NCI-H748 (cell line): ENCODE measurements around the gene ADIRF.
"Not testable (repeated sequence)": the region's sequence is repeated elsewhere in the genome, so short reads cannot be mapped to it uniquely, and the experiment has no call there.

Experiments used
- DNase-seq: peaks from one replicate; lab custom pipeline; 2025; ENCODE audit not compliant: unreplicated experiment; lab: John Stamatoyannopoulos, UW

ADIRF gene

GRCh38 chr10:86945361-86946212, 22.7 kb upstream of the ADIRF start:
- no peak for DNase-seq

DNA sequence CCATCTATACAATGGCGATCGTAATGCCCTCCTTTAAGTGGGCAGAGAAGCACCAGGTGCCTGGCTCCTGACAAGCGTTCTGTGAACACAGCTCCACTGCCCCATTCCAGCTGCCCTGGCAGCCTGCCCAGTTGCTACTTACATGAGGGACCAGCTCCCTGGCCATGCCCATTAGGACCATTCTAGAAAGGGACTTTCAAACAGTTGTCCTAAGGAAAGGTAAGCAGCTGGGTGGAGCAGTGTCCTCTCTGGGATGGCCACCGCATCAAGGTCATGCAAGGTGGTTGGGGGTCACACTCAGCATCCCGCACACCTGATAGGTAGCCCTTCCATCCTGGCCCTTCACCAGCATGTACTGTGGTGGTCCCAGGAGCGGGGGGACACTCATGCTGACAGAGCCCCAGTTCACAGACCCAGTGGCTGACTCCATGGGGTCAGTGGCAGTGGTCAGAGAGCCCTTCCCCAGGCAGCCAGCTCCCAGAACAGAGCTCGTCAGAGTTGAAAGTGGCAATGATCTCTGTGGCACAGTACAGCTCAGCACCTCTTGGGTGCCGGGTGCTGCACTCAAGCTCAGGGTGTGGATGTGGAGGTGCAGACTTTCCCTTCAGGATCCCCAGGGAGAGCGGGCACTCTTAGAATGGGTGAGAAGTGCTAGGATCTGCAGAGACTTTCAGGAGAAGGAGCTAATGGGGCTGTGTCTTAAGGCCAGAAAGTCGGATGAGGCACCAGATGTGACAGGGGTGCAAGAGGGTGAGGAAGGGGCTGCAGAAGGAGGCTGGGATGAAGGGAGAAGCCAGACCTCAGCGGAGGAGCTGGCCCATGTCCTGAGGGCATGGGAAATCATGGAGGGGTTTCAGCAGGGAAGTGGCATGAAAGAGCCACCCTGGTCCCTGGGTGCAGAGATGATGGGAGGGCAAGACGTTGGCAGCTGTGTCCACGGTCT, 21.8 kb upstream of the ADIRF start:
- DNase-seq, result peak; percentile 58

DNA sequence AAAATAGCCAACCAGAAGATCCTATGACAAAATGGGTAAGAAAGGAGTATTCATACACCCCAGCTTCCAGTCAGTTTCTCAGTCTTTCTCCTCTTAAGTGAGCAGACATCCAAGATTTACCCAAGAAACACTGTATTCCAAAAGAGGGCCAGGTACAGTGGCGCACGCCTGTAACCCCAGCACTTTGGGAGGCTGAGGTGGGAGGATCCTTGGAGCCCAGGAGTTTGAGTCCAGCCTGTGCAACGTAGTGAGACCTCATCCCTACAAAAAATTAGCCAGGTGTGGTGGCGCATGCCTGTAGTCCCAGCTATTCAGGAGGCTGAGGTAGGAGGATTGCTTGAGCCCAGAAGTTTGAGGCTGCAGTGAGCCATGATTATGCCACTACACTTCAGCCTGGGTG, 20.5 kb upstream of the ADIRF start:
- not testable (repeated sequence) for DNase-seq

DNA sequence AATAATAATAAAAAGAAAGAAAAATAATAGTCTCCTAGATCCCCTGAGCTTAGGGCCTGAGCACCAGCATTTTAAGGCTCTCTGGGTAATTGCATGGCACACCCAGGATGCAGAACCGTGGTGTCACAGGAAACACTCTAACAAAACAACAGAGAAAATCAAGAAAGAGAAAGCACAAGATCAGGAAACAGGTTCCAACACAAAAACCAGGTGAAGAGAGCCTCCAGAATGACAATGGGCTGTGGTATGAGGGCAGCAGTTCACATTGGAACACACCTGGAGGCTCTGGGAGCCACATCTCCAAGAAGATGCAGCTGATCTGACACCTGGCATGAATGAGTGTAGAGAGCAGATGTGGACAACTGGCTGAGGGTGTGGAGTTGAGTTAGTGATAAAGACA, 17.9 kb upstream of the ADIRF start:
- DNase-seq, result no peak

DNA sequence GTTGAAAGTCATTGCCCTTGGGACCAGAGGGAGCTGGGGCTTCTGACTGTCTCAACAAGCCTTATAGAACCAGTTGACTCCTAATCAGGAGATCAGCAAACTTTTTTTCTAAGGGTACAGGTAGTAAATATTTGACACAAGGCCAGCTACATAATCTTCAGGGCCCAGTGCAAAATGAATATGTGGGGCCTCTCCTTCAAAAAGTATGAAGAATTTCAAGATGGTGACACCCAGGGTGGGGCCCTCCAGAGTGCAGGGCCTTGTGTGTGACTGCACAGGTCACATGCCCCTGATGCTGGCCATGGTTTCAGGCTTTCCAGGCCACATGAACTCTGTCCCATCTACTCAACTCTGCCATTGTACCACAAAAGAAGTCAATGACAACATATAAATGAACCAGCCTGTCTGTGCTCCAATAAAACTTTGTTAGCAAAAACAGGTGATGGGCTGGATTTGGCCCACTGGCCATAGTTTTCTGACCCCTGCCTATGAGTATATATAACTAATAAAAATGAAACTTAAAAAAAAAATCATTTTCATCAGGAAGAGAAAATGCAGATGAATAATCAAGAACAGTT, 17.0 kb upstream of the ADIRF start:
- no peak for DNase-seq

GRCh38 chr10:86952106-86952505, 16.2 kb upstream of the ADIRF start:
- DNase-seq, result no peak

DNA sequence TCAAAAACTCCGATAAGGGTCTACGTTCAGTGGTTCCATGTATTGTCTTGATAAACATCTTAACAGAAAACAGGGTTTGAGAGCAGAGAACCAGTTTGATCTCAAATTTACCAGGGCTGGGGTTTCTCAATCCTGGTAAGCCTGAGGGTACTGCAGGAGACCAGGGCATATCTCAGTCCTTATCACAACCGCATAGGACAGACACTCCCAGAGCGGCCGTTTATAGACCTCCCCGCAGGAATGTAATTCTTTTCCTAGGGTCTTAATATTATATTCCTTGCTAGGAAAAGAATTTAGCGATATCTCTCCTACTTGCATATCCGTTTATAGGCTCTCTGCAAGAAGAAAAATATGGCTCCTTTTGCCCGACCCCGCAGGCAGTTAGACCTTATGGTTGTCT, 15.6 kb upstream of the ADIRF start:
- DNase-seq, result not testable (repeated sequence)

GRCh38 chr10:86953747-86954680, 14.3 kb upstream of the ADIRF start:
- no peak for DNase-seq

GRCh38 chr10:86954681-86955500, 13.4 kb upstream of the ADIRF start:
- DNase-seq, result no peak

- DNase-seq, result no peak
Measured at GRCh38 chr10:86955501-86956194, 12.6 kb upstream of the ADIRF start.

DNA sequence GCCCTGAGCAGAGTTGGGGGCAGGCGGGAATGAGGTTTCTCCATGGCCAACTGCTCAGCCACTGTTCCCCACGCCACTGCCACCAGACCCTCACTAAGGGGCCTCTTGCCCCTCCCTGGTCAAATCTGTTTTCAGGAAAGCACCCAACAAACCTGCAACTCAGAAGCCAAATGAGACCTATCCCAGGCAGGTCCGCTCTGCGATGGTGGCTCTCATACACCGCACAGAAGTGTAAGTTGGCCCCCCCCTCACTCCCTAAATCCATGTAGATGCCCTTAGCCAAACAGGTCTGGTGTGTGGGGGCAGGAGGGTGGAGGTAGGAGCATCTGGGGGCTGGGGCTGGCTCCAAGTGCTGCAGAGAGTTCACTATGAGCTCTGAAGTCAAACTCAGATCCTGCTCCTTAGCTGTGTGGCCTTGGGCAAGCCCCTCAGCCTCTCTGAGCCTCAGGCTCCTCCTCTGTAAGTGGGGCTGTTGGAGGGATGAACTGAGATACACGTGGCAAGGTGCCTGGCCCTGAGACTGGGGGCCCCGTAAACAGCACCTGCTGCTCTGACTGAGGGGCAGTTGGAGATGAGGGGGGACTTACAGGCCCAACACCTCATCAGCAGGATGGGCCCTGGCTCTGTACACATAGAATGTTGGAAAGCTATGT, 12.0 kb upstream of the ADIRF start:
- no peak for DNase-seq

GRCh38 chr10:86956848-86957448, 11.3 kb upstream of the ADIRF start:
- DNase-seq, result no peak

- DNase-seq, result no peak
Measured at GRCh38 chr10:86957471-86958115, 10.7 kb upstream of the ADIRF start, which contains the start of gene MMRN2. TSS of gene MMRN2 (minus strand) at chr10:86957615. CDS start at chr10:86957541, 74 bp downstream.

DNA sequence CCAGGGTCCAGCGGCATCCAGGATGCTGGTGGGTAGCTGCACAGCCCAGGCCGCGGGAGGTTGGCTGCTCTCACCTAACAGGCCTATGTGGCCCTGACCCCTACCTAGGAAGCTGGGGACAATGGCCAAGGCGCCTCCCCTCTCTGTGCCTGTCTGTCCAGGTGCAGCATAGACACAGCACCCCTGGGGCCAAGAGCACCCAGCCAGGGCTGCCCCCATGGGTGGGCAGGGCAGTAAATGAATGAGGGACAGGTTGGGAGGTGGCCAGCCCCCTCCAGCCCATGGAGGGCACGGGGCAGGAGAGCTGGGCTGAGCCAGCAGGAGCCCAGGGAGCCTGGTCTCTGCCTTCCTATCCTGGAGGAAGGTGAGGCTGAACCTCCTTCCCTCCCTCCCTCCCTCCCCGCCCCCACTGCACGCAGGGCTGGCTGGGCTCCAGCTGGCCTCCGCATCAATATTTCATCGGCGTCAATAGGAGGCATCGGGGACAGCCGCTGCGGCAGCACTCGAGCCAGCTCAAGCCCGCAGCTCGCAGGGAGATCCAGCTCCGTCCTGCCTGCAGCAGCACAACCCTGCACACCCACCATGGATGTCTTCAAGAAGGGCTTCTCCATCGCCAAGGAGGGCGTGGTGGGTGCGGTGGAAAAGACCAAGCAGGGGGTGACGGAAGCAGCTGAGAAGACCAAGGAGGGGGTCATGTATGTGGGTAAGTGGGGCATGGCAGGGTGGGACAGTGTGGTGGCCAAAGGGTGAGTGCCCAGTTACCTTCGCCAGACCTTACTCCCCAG, 10.0 kb upstream of the ADIRF start, which contains the start of gene SNCG:
TSS of gene SNCG (plus strand) at position 484 of the 785 bp plus-strand sequence. CDS start at position 583, 99 bp downstream.
- peak; percentile 36 for DNase-seq

DNA sequence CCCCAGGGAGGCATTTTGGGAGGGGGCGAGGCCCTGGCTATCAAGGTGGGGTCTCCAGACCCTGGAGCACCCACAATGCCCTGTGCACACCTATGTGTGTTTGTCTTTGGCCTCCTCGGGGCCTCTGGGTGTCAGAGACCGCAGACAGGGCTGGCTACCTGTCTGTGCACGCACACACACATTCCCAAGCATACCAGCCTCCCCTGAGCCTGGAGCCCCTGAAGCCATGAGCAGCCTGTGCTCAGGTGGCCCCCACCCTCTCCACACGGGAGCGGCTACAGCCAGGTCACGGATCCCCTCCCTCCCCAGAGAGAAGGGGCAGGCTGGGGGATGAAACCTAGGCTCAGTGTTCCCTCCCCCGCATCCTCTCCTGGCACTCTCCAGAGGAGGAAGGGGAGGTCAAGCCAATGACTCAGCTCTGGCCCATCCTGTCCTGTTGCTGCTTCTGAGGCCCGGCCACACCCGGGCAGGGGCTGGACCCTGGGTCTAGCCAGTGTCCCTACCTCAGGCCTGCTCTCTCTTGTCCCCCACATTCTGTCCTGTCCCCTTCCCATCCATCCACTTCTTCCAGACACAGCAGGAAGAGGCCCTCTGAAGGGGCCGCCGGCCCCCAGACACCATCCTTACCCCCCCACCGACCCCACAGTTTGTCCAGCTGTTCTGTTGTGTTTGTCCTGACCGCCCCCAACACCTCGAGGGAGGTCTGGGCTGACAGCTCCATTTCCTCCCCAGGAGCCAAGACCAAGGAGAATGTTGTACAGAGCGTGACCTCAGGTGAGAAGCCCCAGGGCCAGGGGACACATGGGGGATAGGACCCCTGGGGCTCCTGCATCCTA, 9.2 kb upstream of the ADIRF start:
- no peak for DNase-seq

- no peak for DNase-seq
Measured at GRCh38 chr10:86959737-86960002, 8.6 kb upstream of the ADIRF start.
